Endodermal cell (in vitro differentiated cells): ENCODE data around the gene ZCWPW1. TPM values are rescaled to one million over a fixed set of nuclear protein-coding genes. Genes with fewer than 3 reads are reported as not detected.

ENCODE experiments used
- DNase-seq: peaks from one replicate; pipeline ENCODE4 v3.0.0-alpha.2; 2017
- H3K27ac ChIP-seq: 2 replicates; pipeline ENCODE4 v1.5.1; 2013; ENCODE audit warnings: mild to moderate bottlenecking, low read depth, low read length, moderate library complexity
- H3K27me3 ChIP-seq: 2 replicates; pipeline ENCODE4 v1.6.1; 2013; ENCODE audit warnings: mild to moderate bottlenecking, low read length, moderate library complexity; ENCODE audit not compliant: insufficient read depth, control insufficient read depth, poor library complexity, severe bottlenecking
- H3K36me3 ChIP-seq: 2 replicates; pipeline ENCODE4 v1.7.0; 2013; ENCODE audit warnings: mild to moderate bottlenecking, low read length, moderate library complexity; ENCODE audit not compliant: control insufficient read depth, insufficient read depth
- H3K4me1 ChIP-seq: one replicate; pipeline ENCODE4 v1.7.0; 2013; ENCODE audit warnings: low read length; ENCODE audit not compliant: control insufficient read depth, insufficient read depth
- H3K4me3 ChIP-seq: 2 replicates; pipeline ENCODE4 v1.5.1; 2013; ENCODE audit warnings: mild to moderate bottlenecking, low read length, moderate library complexity
- H3K9ac ChIP-seq: 2 replicates; pipeline ENCODE4 v1.6.1; 2013; ENCODE audit warnings: mild to moderate bottlenecking, low read length, moderate library complexity; ENCODE audit not compliant: poor library complexity, severe bottlenecking; ENCODE audit errors: extremely low read depth
- H3K9me3 ChIP-seq: 2 replicates; pipeline ENCODE4 v1.6.1; 2013; ENCODE audit warnings: mild to moderate bottlenecking, low read length, moderate library complexity; ENCODE audit not compliant: control insufficient read depth
- H3K27ac Mint-ChIP-seq: 2 replicates; pipeline ENCODE4 v1.8.0; 2020; ENCODE audit warnings: mixed read lengths
- H3K27me3 Mint-ChIP-seq: 2 replicates; pipeline ENCODE4 v1.8.0; 2021; ENCODE audit warnings: mild to moderate bottlenecking, mixed read lengths; ENCODE audit not compliant: insufficient read depth
- H3K36me3 Mint-ChIP-seq: 2 replicates; pipeline ENCODE4 v1.8.0; 2020; ENCODE audit warnings: low read depth, mixed read lengths
- H3K4me1 Mint-ChIP-seq: 2 replicates; pipeline ENCODE4 v1.8.0; 2020; ENCODE audit warnings: mixed read lengths
- H3K4me3 Mint-ChIP-seq: 2 replicates; pipeline ENCODE4 v1.8.0; 2020; ENCODE audit warnings: mild to moderate bottlenecking, moderate library complexity, mixed read lengths
- H3K9me3 Mint-ChIP-seq: 2 replicates; pipeline ENCODE4 v1.8.0; 2020; ENCODE audit warnings: mild to moderate bottlenecking, mixed read lengths
- CTCF ChIP-seq: fragments of 200-600 bp; sonication (generic); conservative IDR thresholded peaks from 2 replicates; pipeline ENCODE4 v1.5.0; 2021; ENCODE audit warnings: antibody characterized with exemption, mild to moderate bottlenecking
- WGBS, 2 experiments: methylation state at CpG; one replicate each; pipeline versions ENCODE4 v1.1.5 to v1.1.7; 2013; ENCODE audit warnings: missing lambda C conversion rate in 2 of 2, mixed read lengths in 1 of 2; ENCODE audit not compliant: insufficient coverage in 1 of 2, insufficient read length in 1 of 2; 5-methylcytosine and 5-hydroxymethylcytosine counted together
- total RNA-seq, 2 donors: library from RNA; stranded (reverse); fragmentation: NEBNext Ultra II Directional in 1 of 2; extraction: Animal tissue kit (Norgen Biotek cat#: 25700) in 1 of 2; gene quantifications; 2 replicates in 1 of 2; 3 replicates in 1 of 2; pipeline ENCODE4 v1.2.1, GENCODE V29; 2021

The ZCWPW1 gene
- total RNA-seq, 2 donors from 2014 or later = 1.9 to 2.3 TPM

GRCh38 chr7:100472121-100472851, 43.8 kb upstream of the ZCWPW1 start:
- no peak overlapping the region for H3K9ac ChIP-seq
- Mint-ChIP-seq H3K36me3 (peaks cover 19% of the 10 kb centered on the region), H3K27me3 (no peaks in the 10 kb centered on the region)

GRCh38 chr7:100471021-100471420, 42.5 kb upstream of the ZCWPW1 start:
- Histone ChIP-seq H3K9ac (no peak overlapping the region), H3K4me1 (no peaks in the 10 kb centered on the region), H3K27me3 (no peaks in the 10 kb centered on the region), H3K9me3 (no peaks in the 10 kb centered on the region), H3K36me3 (peaks cover 23% of the 10 kb centered on the region), H3K27ac (no peak overlapping the region), H3K4me3 (no peak overlapping the region)
- TF ChIP-seq CTCF = no peak
- 88% methylated on average over 1 to 4 of the region's 4 CpGs for WGBS, 2 experiments
- no peaks in the 10 kb centered on the region for H3K9me3 Mint-ChIP-seq
- H3K27ac Mint-ChIP-seq = peak overlapping the region; percentile 48
- H3K4me3 Mint-ChIP-seq = no peak overlapping the region
- H3K4me1 Mint-ChIP-seq = peaks cover 7% of the 10 kb centered on the region
- peaks cover 19% of the 10 kb centered on the region for H3K36me3 Mint-ChIP-seq
- no peak for DNase-seq
- H3K27me3 Mint-ChIP-seq = no peaks in the 10 kb centered on the region

More at GRCh38 chr7:100472121-100472851, 43.8 kb upstream of the ZCWPW1 start:
- Histone ChIP-seq H3K27ac (no peak overlapping the region), H3K4me3 (no peak overlapping the region), H3K36me3 (peaks cover 23% of the 10 kb centered on the region), H3K27me3 (no peaks in the 10 kb centered on the region), H3K9me3 (no peaks in the 10 kb centered on the region), H3K4me1 (no peaks in the 10 kb centered on the region)
- no peak for TF ChIP-seq CTCF
- H3K4me1 Mint-ChIP-seq = peaks cover 11% of the 10 kb centered on the region
- no peaks in the 10 kb centered on the region for H3K9me3 Mint-ChIP-seq
- DNase-seq = no peak
- H3K27ac Mint-ChIP-seq = peak overlapping the region; percentile 59
- no peak overlapping the region for H3K4me3 Mint-ChIP-seq
- 78 to 80% methylated on average over 4 to 16 of the region's 16 CpGs for WGBS, 2 experiments

GRCh38 chr7:100469227-100470044, 40.9 kb upstream of the ZCWPW1 start:
- peak; percentile 98 for DNase-seq
- no peaks in the 10 kb centered on the region for H3K9me3 Mint-ChIP-seq
- Histone ChIP-seq H3K9me3 (no peaks in the 10 kb centered on the region), H3K36me3 (peaks cover 23% of the 10 kb centered on the region), H3K4me1 (no peaks in the 10 kb centered on the region), H3K27ac (no peak overlapping the region), H3K9ac (no peak overlapping the region), H3K4me3 (no peak overlapping the region), H3K27me3 (no peaks in the 10 kb centered on the region)
- H3K4me1 Mint-ChIP-seq = peaks cover 2% of the 10 kb centered on the region
- H3K27me3 Mint-ChIP-seq = no peaks in the 10 kb centered on the region
- peak; percentile 94 for TF ChIP-seq CTCF
- H3K36me3 Mint-ChIP-seq = peaks cover 14% of the 10 kb centered on the region
- H3K27ac Mint-ChIP-seq = no peak overlapping the region
- no peak overlapping the region for H3K4me3 Mint-ChIP-seq
- WGBS, 2 experiments = 33 to 38% methylated on average over 2 to 13 of the region's 13 CpGs
